ENCODE measurements around the gene PTEN.

Gene PTEN

DNA sequence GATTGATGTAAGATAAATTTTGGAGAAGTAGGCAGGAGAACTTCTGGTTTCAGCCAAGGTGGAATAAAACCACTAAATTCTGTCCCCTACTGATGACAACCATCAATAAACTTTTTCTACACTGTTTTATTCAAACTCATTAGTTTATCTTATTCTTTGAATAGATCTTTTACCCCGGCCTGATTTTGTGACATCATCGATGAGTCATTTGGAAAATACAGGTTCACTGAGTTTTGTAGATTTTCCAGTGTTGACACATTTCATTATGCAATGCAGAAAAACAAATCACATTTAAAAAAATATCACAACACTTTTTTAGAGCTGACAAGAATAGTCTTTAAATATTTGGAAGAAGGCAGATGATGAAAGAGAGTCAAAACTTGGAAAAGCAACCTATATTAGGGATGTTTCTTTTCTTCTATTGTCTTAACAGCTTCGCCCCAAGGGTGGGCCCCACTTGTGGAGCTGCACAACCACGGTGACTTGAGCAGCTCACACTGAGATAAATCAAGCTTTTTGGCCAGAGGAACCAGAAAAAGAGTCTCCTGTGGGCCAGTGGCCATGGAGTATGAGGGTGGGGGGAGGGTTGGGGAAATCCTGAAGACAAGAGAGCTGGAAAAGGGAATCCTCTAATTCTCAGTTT lies 112.8 kb downstream of the PTEN start:
- DNase-seq (ENCODE audit: low read depth): no peak

DNA sequence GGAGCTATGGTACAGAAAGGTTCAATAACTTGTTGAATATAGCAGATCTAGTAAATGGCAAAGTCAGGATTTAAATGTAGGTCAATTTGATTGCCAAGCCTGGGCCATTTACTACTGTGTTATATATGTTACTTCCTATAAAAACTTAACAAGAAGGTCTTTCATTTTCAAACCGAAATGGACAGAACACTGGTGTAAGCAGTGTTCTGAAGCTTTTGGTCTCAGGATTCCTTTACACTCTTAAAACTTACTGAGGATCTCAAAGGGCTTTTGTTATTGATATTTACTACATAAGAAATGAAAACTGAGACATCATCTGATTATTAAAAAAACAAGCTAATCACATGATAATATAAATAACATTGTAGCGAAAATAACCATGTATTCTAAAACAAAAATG lies 114.7 kb downstream of the PTEN start:
- DNase-seq (ENCODE audit: low read depth): no peak

DNA sequence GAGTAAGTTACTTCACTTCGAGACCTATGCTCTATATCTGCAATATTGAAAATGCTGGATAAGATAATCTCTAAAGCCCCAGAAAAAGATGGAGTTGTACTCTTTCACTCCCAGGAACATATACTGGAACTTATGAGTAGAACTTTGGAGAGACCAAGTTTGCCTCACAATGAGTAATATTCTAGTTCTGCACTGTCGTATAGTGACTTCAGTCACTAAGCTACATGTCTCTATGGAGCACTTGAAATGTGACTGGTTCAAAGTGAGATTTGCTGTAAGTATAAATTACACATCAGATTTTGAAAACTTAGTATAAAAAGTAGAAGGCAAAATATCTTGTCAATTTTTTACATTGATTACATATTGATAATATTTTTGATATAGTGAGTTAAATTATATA lies 116.4 kb downstream of the PTEN start:
- no peak for DNase-seq (ENCODE audit: low read depth)

DNA sequence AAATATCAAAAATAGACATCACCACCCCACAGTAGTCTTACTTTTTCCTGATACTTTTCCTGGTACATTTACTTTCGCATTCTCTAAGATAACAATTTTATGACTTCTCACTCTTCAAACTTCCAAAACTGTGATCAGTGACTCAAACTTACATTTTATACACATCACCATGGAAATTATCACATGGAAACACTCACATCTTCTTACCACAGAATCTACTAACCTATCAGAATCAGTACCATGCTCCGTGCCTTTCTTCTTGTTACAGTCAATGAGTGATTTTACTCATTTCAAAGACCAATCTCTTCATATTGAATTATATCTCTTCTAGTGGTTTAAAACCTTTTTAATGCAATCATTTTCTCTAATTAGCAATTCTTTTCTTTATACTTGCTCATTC lies 120.3 kb downstream of the PTEN start:
- no peak for DNase-seq (ENCODE audit: low read depth)

DNA sequence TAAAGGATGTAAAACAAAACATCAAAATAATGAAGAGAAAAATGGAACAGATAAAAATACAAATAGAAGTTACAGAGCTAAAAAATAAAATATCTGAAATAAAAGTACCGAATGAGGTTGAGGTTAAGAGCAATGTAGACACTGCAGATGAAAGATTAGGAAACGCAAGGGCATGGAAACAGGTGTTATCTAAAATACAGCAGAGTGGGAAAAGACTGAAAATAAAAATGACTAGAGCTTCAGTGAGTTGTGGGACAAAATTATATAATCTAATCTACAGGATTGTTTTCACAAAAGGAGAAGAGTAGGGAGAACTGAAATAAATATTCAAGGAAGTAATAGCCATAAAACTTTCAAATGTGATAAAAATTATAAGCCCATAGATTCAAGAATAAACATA lies 123.8 kb downstream of the PTEN start:
- no peak for DNase-seq (ENCODE audit: low read depth)

DNA sequence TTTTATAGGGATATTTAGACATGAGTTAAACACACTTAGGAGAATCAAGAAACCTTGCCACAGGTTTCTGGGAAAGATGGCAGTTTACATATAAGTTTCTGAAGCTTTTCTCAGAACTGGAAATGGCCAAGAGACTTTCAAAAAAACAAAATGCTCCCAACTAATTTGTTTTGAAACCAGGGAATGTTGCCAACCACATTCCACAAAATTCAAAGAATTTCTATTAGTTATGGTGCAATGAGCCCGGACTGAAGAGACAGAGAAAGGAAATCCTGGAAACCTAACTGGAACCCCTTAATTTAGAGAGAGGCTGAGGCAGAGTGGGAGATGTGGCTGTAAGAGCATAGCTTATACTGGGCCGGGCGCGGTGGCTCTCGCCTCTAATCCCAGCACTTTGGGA lies 128.5 kb downstream of the PTEN start:
- no peak for DNase-seq (ENCODE audit: low read depth)

DNA sequence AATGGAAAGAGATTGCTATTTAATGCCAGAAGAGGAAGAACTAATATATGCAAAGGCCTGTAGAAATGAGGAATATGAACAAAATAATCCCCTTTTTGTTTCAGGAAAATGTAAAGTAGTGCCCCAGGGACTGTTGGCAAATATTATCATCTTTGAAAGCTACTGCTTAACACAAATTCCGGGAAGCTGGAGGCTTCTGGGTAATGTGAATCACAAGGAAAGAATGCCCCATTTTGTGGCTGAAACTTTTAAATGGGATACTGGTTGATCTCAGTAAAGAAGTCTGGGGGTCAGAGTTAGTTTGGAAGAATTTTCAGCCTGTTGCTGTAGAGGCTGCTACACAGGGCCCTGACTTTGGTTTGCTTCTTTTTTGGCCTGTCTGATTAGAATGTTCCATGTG lies 141.0 kb downstream of the PTEN start:
- DNase-seq (ENCODE audit: low read depth): no peak

DNA sequence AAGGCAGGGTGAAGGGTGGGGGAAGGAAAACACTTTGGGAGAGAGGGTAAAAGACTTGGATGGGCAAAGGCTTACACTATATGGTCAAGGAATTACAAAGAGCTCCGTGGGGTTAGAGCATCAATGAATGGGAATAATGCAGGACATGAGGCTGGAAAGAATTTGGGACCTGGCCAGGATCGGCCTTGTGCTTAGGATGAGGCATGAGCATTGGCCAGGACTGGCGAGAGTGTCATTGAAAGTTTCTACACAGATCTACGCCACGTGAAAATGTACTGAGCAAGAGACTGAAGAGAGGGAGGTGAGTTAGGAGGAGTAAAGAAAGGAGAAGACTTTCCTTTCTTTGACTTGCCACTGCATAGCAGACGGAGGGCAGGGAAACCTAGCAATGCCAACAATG lies 142.8 kb downstream of the PTEN start:
- no peak for DNase-seq (ENCODE audit: low read depth)

DNA sequence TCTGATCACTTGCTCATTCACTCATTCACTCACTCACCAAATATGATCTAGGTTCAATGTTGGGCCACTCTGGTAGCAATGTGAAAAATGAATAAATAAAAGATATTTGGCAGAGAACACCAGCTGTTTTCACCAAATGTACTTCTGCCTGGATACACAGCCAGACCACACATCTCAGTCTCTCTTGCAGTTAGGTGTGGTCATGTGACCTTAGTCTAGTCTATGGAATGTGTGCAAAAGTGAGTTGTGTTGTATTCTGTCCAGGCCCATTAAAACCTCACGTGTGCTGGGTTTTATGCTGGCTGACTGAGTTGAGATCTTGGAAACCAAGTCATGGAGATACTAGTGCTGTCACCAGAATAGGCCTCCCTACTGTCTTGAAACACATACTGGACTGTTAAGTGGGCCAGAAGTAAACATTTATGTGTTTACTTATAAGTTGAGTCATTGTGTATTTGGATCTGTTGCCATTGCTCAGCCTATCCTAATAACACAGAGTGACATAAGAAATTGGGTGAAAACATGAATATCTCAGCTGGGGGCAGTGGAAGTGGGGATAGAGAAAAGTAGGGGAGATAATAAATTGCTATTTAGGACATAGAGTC lies 145.5 kb downstream of the PTEN start:
- DNase-seq (ENCODE audit: low read depth): no peak

DNA sequence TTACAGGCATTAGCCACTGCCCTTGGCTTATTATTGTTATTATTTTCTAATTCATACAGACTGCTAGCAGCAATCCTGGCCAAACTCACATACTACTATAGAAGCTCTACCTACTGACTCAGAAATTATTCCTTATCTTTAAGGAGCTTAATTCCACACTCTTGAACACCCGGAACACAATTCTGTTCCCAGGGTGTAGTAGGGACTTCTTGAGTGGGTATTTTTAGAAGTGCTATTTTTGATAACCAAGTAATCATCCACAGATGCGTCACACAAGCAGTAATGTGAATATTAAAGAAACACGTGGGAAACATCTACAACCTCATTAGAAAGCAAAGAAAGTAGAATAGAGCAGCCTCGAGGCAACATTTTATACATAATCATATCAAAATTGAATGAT lies 149.2 kb downstream of the PTEN start:
- no peak for DNase-seq (ENCODE audit: low read depth)

DNA sequence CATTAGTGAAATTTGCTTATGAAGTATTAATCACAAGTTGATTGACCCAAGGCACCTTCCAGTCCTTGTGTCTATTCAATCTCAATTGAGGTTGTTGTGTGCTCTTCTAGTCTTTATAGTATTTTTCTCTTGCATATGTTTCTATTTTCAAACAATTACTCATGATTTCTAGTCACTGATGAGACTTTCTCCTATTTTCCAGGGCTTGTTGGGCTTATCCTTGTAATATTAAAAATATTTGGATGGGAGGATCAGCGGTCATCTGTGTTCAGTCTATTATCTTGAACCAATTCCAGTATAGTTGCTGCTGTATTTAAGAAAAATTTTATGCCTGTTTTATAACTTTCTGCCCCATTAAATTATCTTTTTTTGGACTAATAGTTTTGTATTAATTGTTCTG lies 154.4 kb downstream of the PTEN start:
- DNase-seq (ENCODE audit: low read depth): no peak

DNA sequence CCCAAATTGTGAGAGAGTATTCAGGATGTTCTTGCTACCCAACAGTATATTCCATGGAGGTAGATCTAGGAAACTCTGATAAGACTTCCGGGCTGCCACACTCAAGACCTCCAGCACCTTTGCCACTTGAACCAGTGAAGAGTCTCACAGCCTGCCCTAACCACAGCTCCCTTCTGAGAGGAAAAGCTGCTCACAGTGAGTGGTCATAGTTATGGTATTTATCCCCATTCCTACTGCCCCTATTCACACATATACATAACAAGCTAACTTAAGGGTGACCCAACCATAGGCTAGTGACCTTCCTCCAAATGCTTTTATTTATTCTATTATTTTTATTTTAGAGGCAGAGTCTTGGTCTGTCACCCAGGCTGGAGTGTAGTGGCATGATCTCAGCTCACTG lies 156.3 kb downstream of the PTEN start:
- no peak for DNase-seq (ENCODE audit: low read depth)

Measured in stimulated activated CD8-positive, alpha-beta memory T cell treated with anti-CD3 and anti-CD28 coated beads, Interleukin-15, amount 100 ng/mL, for 1 hour (primary cell).